A204.1 (cell line): ENCODE measurements around the gene CARMIL1.
"Not testable (repeated sequence)": the region's sequence is repeated elsewhere in the genome, so short reads cannot be mapped to it uniquely, and the experiment has no call there.

Source experiments
- FAIRE-seq: peaks from 2 replicates; lab custom pipeline; 2012; peaks lifted over from hg19 to GRCh38; lab: Jason Lieb, UNC

Gene CARMIL1

DNA sequence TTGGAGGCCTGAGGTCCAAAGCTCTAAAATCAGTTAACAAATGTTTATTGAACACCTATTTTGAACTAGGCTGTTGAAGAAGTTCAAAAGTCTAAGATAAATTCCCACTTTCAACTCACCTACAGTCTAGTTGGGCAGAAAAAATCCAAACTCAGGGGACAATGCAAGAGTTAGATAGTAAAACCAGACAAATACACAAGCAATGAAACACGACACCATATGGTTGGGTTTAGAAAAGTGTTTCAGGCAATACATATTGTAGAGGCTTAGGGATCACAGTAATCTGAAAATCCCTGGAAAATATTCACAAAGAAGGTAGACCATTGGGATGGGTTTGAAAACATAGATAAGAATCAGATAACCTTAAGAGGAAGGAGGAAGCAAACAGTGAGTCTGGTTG is 1.3 kb upstream of the CARMIL1 start:
- FAIRE-seq: no peak

DNA sequence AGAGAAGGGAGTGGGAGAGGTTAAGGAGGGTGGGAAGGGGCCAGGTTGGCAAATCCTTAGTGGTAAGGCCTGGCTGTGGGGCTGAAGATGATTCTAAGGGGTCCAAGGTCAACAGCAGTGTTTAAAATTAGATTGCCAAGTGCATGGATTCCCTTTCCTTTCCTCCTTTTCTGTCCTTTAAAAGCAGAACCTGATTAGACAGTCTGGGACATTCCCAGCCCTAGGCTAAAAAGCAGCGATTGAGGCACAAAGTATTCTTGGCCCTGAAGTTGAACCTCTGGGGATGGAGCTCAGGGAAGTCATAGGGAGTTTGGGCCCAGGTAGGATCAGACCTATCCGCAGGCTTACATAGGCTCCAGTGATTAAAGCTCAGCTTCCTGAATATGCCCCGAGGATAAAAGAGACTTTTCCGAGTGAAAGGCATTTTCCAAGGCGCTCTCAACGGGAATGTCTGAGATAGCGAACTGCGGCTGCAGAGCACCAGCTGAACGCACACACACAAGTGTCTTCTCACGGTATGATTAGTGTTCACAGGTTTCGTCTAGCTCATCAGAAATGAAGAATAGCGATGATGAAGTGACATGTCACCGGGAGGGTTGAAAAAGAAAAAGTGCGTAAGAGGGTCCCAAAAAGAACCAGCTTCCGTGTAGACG is 787 bp upstream of the CARMIL1 start:
- FAIRE-seq: no peak

DNA sequence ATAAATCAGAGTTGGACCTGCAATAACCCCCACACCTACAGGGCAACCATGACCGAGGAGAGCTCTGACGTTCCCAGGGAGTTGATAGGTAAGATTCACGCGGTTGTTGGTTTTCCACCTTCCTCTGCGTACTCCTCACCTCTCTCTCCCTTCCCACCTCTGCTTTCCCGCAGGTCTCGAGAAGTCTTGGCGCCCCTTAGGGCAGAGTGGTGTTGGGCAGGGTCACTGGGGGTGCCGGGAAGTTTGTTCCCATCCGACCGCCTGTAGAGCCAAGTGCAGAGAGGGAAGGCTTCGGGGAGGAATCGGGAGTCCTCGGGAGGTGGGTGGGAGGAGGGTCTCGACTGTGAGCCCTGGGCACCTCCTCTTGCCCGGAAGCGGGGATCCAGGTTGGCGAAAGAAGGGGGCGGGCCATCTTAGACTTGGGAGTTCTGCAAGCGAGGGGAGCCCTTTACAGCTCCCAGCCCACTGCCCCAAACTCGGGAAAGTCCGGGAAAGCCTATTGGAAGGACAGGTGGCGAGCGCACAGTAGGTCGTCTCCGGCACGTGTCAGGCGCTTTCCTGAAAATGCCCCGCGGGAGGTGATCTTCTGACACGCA is 672 bp downstream of the CARMIL1 start:
- FAIRE-seq: no peak

DNA sequence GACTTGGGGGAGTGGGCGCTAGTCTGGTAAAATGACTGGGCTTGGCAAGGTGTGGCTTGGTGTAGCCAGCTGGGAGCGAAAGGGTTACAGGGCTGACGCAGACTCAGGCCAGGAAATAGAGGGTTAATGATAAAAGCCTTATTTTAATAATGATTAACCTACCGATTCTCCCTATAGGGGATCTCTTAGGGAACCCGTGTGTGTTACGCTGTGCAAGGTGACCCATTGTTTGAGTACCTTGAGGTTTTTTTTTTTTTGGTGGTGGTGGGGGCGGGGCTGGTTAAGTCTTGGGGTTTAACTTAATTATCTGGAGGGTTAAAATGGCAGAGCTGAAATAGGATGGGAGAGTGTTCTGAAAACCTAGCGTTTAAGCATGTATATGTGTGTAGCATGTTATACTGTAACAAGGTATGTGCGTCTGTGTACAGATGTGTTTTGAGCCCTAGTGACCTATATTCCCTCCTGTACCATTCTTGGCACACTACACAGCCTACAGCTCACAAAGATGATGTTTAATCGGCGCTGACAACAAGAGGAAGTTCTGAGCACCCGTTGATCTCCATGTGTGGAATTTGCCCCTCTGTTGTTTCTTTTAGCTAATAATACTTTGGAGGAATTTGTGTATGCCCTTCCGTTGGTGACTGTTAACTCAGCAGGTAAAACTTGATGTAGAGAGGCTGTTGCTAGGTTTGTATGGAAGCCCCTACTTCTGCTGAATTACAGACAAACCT is 1.3 kb downstream of the CARMIL1 start:
- no peak for FAIRE-seq

DNA sequence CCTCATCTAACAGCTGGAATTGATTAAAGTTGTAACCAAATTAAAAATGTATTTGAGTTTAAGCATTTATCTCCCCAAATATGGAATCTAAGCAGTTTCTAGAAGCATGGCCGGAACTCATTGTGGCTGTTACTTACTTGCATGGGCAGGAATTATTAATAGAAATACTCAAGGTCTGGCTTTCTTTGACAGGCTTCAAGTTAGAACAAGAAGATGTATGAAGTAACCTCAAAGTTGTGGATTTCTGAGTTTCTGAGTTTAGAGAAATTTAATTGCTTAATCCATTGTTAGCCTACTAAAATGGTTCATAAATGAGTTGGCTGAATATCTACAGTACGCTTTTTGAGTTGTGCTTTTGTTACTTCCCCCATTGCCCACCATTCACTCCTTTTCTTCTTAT is 7.7 kb downstream of the CARMIL1 start:
- no peak for FAIRE-seq

DNA sequence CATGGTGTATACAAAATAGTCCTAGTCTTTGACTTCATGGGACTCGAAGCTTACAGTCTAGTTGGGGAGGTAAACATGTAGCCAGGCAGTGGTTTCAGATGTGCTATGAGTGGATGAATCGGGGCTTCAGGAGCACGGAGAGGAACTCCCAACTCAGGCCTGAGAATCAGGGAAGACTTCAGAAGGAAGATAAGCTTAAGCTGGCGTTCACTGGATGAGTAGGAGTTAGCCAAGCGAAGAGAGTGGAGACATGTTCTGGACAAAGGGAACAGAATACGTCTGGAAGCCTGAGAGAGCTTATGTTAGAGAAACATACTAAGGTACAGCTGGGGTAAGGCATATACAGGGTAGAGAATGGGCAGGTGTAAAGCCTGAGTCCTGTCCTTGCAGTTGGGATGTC is 8.8 kb downstream of the CARMIL1 start:
- no peak for FAIRE-seq

DNA sequence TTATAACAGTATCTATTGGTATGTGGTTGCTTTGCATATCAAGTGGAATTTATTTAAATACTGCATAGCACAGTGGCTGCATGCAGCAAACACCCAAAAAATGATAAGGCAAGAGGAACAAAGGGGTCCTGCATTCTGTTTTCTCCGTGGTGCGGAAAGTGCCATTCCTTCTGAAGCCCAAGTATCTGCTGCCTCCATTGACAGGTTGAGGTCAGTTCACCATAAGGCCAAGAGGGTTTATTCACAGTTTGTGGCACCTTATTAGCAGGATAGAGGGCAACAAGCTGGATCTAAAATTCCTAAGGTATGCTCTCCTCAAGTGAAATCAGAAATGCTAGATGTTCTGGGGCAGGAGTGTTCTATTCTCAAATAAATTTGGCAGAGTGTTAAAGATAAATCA is 9.3 kb downstream of the CARMIL1 start:
- no peak for FAIRE-seq

DNA sequence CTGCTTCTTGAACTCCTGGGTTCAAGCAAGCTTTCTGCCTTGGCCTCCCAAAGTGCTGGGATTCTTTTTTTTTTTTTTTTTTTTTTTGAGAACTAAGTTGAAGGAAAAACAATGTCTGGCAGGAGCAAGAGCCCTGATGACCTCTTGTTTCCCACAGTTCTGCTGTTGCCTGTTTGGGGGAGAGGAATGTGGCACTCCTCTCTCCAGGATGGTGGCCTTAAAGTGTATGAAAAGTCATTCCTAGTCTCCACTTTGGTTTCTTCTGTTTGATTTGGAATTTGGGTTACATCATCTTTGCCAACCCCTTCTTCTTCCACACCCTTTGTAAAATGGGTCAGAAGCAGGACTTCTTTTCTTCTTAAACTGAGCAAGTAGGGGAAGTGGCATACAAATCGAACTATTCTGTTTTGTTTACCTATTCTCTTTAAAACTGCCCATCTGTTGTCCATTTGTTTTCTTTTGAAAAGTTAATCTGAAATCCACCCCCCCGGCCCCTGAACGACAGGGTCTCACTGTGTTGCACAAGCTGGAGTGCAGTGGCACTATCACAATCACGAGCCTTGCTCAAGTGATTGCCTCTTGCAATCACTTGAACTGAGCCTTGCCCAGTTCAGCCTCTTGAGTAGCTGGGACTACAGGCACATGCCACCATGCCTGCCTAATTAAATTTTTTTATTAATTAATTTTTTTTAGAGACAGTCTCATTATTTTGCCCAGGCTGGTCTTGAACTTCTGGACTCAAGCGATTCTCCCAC is 11.3 kb downstream of the CARMIL1 start:
- no peak for FAIRE-seq

DNA sequence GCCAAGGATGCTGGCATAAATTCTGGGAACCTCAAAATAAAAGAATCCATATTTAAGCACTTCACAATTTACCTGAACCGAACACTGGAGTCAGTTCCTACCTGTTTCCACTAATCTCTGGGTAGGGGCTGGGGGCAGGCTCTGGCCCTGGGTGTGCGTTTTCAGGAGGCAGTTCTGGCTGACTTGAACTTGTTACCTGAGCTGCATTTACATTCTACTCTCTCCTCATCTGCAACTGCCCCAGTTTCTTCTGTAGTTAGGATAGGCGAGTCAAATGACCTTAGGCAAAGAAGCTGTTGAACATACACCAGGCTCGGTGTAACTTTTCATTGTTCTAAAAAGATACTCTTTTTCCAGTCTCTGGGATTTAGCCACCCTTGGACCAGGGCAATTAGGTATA is 13.2 kb downstream of the CARMIL1 start:
- no peak for FAIRE-seq

DNA sequence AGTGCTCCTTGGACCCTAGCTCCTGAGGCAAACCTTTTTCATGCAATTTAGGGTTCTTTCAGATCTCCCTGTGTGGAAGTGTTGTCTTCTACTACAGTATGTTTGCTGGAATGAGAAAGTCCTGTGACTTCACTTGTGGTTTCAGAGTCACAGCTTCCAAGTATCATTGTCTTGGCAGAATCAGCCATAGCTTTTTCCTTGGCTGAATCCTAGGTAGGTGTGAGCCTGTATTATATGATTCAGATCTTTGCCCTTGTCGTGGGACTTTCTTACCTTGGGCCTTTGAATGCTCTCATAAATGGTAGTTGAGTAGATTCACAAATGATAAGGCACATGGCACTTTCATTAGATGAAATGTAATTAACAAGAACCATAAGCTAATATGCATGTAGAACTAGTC is 16.5 kb downstream of the CARMIL1 start:
- FAIRE-seq: no peak

DNA sequence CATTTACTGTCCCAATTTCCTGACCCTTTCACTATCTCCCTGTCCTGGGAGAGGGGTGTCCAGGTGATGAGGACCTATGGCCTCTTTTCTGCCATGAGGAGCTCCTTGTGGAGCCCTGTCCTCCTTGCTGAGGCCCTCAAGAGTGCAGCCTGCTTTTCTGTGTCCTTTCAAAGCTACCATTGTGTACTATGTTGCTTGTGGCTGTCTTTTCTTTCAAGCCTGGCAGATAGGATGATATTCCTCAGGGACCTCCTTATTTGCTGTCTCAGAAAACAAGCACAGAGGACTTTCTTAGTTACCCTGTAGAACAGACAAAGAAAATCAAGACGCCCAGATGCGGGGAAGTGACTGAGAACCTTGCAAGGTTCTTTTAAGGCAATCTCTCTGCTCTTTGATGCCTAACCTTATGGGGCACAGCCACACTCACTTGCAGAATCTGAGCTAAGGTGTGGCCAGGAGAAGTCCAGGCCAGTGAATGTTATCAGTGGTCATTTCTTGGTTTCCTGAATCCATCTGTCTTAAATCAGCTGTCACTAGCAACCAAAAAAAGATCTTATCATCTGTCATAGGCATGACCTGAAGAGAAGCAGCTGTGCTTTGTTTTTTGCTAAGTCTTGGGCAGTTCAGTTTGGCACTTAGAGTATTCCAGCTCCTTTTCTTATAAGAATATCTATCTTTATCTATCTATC is 17.2 kb downstream of the CARMIL1 start:
- no peak for FAIRE-seq

DNA sequence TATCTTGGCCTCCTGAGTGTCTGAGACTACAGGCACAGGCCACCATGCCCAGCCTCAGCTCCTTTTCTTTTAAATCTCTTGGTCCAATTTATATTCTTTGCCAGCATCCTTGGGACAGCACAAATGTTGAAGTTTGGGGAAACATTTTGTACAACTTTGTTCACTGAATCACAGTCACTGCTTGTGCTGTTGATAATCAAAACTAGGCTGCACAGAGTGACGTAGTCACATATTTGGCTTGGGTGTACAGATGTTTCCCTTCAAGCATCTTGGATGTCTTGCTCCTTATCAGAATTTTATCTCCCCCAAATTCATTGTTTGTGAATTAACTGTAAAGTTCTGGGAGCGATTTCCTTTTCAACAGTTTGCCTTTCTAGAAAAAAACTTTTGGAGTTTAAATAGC is 17.9 kb downstream of the CARMIL1 start:
- FAIRE-seq: no peak

DNA sequence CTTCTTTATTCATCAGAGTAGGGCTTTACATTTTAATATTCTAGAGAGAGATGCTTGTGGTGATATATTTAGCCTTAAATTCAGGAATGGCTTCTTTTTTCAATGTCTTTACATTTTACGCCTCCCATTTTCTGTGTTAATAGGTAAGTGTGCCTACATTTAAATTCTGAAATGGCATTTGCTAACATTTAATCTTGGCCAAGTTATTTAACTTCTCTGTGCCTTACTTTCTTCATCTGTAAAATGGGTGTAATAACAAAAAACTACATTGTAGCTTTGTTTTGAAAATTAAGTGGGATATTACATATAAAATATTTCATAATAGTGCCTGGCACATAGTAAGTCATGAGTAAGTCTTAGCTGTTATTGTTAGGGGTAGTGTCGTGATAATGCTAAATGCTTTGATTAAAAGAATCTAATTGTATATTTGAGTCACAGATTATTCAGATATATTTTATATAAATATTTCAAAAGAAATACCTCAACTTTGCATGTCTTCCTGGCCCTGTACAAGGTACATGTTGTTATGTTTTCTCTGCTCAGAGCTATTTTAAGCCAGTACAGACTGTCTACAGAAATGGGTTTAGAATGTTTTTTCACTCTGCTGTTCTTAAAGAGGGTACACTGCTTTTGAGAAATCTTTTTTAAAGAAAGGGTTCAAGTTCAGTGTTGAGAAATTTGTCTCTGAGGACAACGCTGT is 18.8 kb downstream of the CARMIL1 start:
- no peak for FAIRE-seq

DNA sequence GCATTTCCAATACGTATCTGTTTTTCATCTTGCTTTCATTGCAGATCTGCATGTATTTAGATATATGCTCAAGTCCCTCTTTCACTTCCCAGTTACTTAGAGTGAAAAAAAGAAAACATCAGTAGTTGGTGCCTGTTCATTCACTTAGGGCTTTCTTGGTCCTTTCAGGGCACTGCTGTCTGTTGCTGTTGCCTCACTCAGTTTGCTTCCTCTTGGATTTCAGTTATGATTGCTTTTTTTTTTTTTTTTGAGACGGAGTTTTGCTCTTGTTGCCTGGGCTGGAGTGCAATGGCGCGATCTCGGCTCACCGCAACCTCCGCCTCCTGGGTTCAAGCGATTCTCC is 19.3 kb downstream of the CARMIL1 start:
- FAIRE-seq: not testable (repeated sequence)

DNA sequence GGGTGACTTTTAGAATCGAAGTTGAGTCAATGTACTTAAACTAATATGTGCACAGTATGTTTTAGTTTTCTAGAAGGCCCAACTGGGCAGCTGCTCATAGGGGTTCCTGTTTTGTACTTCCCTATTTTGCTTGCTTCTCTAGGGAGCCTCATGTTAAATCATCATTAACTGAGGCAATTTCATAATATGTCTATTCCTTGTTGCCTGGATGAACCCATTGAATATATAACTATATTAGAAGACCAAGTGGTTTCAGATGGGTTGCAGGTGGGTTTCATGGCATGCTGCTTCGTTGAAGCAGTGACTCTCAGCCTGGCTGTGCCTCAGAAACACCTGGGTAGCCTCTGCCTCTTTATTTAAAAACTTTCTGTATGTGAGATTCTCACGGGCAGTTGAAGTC is 22.2 kb downstream of the CARMIL1 start:
- FAIRE-seq: no peak

DNA sequence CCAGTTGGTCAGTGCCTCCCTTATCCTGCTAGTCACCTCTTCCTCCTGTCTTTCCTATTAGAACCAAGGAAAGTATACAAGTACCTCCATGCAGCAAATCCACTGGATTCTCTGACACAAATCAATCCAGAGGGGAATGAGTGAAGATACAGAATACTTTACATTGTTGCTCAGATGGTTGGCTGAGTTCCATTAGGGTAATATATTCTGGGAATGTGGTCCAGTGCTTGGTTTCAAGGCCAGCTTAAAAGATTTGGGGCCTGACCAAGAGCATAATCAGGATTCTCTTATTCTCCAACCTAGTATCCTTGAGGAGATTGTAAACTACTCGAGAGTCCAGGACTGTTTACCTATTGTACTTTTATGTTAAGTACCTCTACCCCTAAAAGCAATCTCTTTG is 23.0 kb downstream of the CARMIL1 start:
- no peak for FAIRE-seq

DNA sequence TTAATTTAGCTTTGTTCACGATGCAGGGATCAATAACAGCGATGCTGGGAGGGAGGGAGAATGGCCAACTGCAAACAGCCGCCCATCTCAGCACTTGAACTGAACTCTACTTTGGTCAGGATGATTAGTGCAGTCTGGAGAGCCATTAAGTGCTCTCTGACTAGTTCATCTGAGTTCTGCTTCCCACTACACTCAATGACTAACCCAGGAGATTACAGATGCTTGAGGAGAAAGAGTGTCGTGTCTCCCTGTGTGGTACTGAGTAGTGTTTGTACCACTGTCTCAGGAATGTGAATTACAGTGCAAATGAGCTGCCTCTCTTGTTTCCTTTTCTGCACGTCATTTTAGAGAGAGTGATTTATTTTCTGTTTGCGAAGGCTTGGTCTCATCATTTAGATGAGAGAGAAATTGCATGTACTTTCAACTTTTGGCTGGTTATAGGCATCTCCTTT is 23.5 kb downstream of the CARMIL1 start:
- FAIRE-seq: no peak

DNA sequence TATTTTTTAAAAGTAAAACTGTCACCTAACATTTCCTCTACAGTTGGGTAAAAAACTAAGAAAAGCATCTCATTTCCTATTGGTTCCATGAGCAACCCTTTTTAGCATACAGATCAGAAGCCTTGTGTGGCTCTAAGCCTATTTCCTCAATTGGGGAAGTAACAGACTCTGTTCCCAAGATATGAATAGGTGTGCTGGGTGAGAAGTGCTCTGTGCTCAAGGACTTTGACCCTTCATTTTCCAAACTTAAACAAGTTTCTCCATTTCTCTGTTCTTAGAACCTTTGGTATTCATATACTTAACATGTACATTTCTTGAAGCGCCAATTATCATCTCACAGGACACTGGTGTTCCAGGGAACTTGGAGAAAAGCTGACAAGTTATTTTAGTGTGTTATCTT is 24.1 kb downstream of the CARMIL1 start:
- no peak for FAIRE-seq

DNA sequence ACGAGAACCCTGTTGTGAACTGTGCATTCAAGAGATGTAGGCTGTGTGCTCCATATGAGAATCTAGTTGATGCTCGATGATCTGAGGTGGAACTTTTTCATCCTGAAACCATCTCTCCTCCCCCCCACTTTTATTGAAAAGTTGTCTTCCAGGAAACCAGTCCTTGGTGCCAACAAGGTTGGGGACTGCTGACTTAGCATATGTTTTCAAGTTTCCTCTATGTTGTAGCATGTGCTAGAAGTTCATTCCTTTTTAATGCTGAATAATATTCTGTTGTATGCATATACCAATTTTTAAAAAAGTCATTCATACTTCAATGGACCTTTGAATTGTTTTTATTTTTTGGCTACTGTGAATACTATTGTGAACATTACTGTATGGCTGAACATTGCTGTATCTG is 27.2 kb downstream of the CARMIL1 start:
- FAIRE-seq: no peak

DNA sequence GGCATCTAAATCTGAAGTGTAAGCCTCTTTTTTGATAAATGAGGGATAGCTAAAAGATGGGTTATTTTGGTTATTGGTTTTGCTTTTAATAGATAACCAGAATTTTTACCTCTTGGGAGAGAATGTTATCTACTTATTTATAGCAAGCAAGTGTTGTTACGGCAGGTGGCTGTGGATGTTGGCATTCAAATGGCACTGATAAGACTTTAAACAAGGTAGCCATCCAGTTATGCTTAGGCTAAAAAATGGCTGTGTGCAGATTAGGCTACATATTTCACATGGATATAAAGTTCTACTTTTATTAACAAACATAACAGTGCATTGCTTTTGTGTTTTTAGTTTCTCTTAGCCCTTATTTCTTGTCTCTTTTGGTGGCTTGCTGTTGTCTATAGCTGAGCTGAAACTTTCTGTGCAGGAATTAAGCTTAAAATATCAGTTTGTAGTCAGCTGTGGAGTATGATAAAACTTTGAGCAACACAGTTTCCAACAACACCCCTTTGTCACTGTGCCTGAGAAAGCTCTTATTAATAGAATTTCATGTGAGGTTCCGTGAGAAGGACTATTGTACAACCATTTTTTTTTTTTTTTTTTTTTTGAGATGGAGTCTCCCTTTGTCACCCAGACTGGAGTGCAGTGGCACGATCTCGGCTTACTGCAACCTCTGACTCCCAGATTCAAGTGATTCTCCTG is 28.8 kb downstream of the CARMIL1 start:
- no peak for FAIRE-seq

DNA sequence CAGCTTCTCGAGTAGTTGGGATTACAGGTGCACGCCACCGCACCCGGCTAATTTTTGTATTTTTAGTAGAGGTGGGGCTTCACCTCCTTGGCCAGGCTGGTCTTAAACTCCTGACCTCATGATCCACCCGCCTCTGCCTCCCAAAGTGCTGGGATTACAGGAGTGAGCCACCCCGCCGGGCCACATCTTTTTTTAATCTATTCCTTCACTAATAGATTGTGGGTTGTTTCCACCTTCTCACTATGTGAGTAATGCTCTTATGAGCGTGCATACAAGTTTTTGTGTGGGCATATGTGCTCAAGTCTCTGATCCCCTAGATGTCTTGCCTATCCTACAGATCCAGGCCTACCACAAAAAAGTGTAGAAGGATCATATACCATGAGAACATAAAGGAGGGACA is 30.7 kb downstream of the CARMIL1 start:
- FAIRE-seq: no peak
